OCI-LY3 (cell line): Measurements from ENCODE around the gene ASAP2.

Source experiments
- H2AFZ ChIP-seq: fragments of 200-600, 300-600 bp; shearing (Covaris generic); 2 replicates; pipeline ENCODE4 v1.6.0; 2014; ENCODE audit warnings: antibody characterized with exemption, low read depth, low read length
- H3K27ac ChIP-seq: fragments of 200-600, 300-600 bp; sonication (generic); 2 replicates; pipeline ENCODE4 v1.5.1; 2014; ENCODE audit warnings: mild to moderate bottlenecking, low read length, moderate library complexity, mixed read lengths
- H3K27me3 ChIP-seq: fragments of 200-600, 300-600 bp; sonication (generic); 2 replicates; pipeline ENCODE4 v1.6.1; 2014; ENCODE audit warnings: low read depth, low read length, mixed read lengths
- H3K36me3 ChIP-seq: fragments of 200-600, 300-600 bp; sonication (generic); replicated peaks from 2 replicates; pipeline ENCODE3; 2014; ENCODE audit warnings: low read depth, low read length, mixed read lengths
- H3K4me1 ChIP-seq: fragments of 300-600, 200-600 bp; sonication (generic); 2 replicates; pipeline ENCODE4 v1.6.1; 2014; ENCODE audit warnings: low read length, mixed read lengths
- H3K4me2 ChIP-seq: fragments of 200-600, 300-600 bp; sonication (generic); 2 replicates; pipeline ENCODE4 v1.6.1; 2014; ENCODE audit warnings: low read length, mixed read lengths
- H3K4me3 ChIP-seq: fragments of 300-600, 200-600 bp; sonication (generic); 2 replicates; pipeline ENCODE4 v1.5.1; 2014; ENCODE audit warnings: antibody characterized with exemption, mild to moderate bottlenecking, low read length, moderate library complexity
- H3K79me2 ChIP-seq: fragments of 300-600, 200-600 bp; shearing (Covaris generic); 2 replicates; pipeline ENCODE4 v1.6.1; 2014; ENCODE audit warnings: mild to moderate bottlenecking, low read length, mixed read lengths
- H3K9ac ChIP-seq: fragments of 300-600, 200-600 bp; shearing (Covaris generic); 2 replicates; pipeline ENCODE4 v1.6.0; 2014; ENCODE audit warnings: mild to moderate bottlenecking, low read length, moderate library complexity
- H3K9me3 ChIP-seq: fragments of 200-600, 300-600 bp; shearing (Covaris generic); 2 replicates; pipeline ENCODE4 v1.6.1; 2014; ENCODE audit warnings: low read length, mixed read lengths; ENCODE audit not compliant: insufficient read depth
- H4K20me1 ChIP-seq: fragments of 200-600, 300-600 bp; sonication (generic); 2 replicates; pipeline ENCODE4 v1.6.1; 2016; ENCODE audit warnings: low read length, mixed read lengths; ENCODE audit not compliant: insufficient read depth
- CTCF ChIP-seq: fragments of 200-600, 300-600 bp; sonication (generic); IDR thresholded peaks from 2 replicates; pipeline ENCODE4 v1.5.1; 2014; ENCODE audit warnings: antibody characterized with exemption, low read length, low read depth
- EZH2phosphoT487 ChIP-seq: fragments of 200-600 bp; shearing (Covaris generic); IDR thresholded peaks from 2 replicates; pipeline ENCODE4 v1.6.1; 2018; ENCODE audit warnings: antibody characterized with exemption, mixed run types, low read depth

ASAP2 gene

GRCh38 chr2:9332853-9333245 is 126.2 kb downstream of the ASAP2 start:
- Histone ChIP-seq H3K4me1 (peaks cover 13% of the 10 kb centered on the region), H3K36me3 (no peaks in the 10 kb centered on the region), H3K9ac (no peak overlapping the region), H3K4me3 (no peak overlapping the region), H3K27me3 (peaks cover 7% of the 10 kb centered on the region), H3K27ac (no peak overlapping the region), H4K20me1 (no peaks in the 10 kb centered on the region), H3K4me2 (no peak overlapping the region), H2AFZ (no peak overlapping the region), H3K9me3 (no peaks in the 10 kb centered on the region), H3K79me2 (no peaks in the 10 kb centered on the region)
- TF ChIP-seq CTCF (no peak), EZH2phosphoT487 (no peak)

- Histone ChIP-seq H4K20me1 (no peaks in the 10 kb centered on the region), H3K4me1 (peaks cover 13% of the 10 kb centered on the region), H3K27ac (no peak overlapping the region), H3K9ac (no peak overlapping the region), H3K27me3 (peaks cover 6% of the 10 kb centered on the region; the same call in 1 of the 2 replicates), H3K36me3 (no peaks in the 10 kb centered on the region), H3K4me3 (no peak overlapping the region), H3K4me2 (no peak overlapping the region), H3K9me3 (no peaks in the 10 kb centered on the region), H2AFZ (peak overlapping the region; percentile 22; the same call in 1 of the 2 replicates), H3K79me2 (no peaks in the 10 kb centered on the region)
- TF ChIP-seq CTCF (peak; percentile 53), EZH2phosphoT487 (no peak)
Measured at GRCh38 chr2:9333591-9334171, 127.1 kb downstream of the ASAP2 start.

DNA sequence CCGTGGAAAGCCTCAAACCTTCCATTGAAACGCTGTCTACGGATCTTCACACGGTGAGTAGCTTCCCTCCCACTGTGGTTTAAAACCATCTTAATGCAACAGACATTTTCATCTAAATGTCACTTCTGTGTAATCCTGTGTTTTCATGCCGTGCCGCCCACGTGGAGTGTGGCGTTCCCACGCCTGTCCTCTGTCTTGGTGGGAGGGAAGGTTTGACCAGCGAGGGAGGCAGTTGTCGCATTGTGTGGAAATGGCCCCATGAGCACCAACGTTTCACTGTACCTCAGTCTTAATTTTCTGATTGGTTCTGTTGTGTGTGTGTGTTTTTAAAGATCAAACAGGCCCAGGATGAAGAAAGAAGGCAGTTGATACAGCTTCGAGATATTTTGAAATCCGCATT is 128.1 kb downstream of the ASAP2 start:
- peaks cover 13% of the 10 kb centered on the region for H3K4me1 ChIP-seq
- no peak overlapping the region for H3K4me3 ChIP-seq
- H4K20me1 ChIP-seq, result no peaks in the 10 kb centered on the region
- H3K27ac ChIP-seq, result no peak overlapping the region
- no peak overlapping the region for H3K4me2 ChIP-seq
- no peaks in the 10 kb centered on the region for H3K36me3 ChIP-seq
- H2AFZ ChIP-seq, result no peak overlapping the region
- H3K79me2 ChIP-seq, result no peaks in the 10 kb centered on the region
- peaks cover 2% of the 10 kb centered on the region; the same call in 1 of the 2 replicates for H3K27me3 ChIP-seq
- TF ChIP-seq CTCF (no peak), EZH2phosphoT487 (no peak)
- H3K9ac ChIP-seq, result no peak overlapping the region
- H3K9me3 ChIP-seq, result no peaks in the 10 kb centered on the region

- no peaks in the 10 kb centered on the region for H4K20me1 ChIP-seq
- no peaks in the 10 kb centered on the region for H3K9me3 ChIP-seq
- H3K4me3 ChIP-seq, result no peak overlapping the region
- peaks cover 13% of the 10 kb centered on the region for H3K4me1 ChIP-seq
- H3K27ac ChIP-seq, result no peak overlapping the region
- H3K27me3 ChIP-seq, result no peaks in the 10 kb centered on the region; the same call in 1 of the 2 replicates
- H3K9ac ChIP-seq, result no peak overlapping the region
- no peaks in the 10 kb centered on the region for H3K36me3 ChIP-seq
- no peaks in the 10 kb centered on the region for H3K79me2 ChIP-seq
- peak overlapping the region; percentile 82 for H2AFZ ChIP-seq
- peak overlapping the region; percentile 31 for H3K4me2 ChIP-seq
- TF ChIP-seq CTCF, result no peak
- no peak for TF ChIP-seq EZH2phosphoT487
Measured at GRCh38 chr2:9335322-9335832, 128.8 kb downstream of the ASAP2 start.
